Heart right ventricle (tissue), 16 donors: ENCODE measurements around the gene PBXIP1. TPM values are rescaled to one million over a fixed set of nuclear protein-coding genes. Genes with fewer than 3 reads are reported as not detected.

ENCODE experiments used
- ATAC-seq, 8 donors: fragments of 200-7000 bp; cut with Tn5 transposase; one replicate each; pipeline ENCODE4 v1.9.1; 2020; ENCODE audit warnings: mild to moderate bottlenecking in 8 of 8, moderate library complexity in 8 of 8, moderate number of reproducible peaks in 1 of 8
- DNase-seq, 2 donors: peaks; one replicate each; pipeline ENCODE4 v3.0.0-alpha.2; 2020
- H3K27ac ChIP-seq, 10 donors: fragments of 200-600 bp; sonication (generic) in 2 of 10; one replicate each; pipeline versions ENCODE4 v1.5.0 to v1.8.0; 2020 to 2022; ENCODE audit warnings: mild to moderate bottlenecking in 3 of 10
- H3K27me3 ChIP-seq, 7 donors: fragments of 200-600 bp; one replicate each; pipeline ENCODE4 v1.8.0; 2021 to 2022; ENCODE audit warnings: mild to moderate bottlenecking in 2 of 7
- H3K36me3 ChIP-seq, 9 donors: fragments of 200-600 bp; sonication (generic) in 1 of 9; one replicate each; pipeline versions ENCODE4 v1.5.0 to v1.8.0; 2020 to 2022; ENCODE audit warnings: mild to moderate bottlenecking in 2 of 9
- H3K4me1 ChIP-seq, 9 donors: fragments of 200-600 bp; sonication (generic) in 1 of 9; one replicate each; pipeline versions ENCODE4 v1.5.0 to v1.8.0; 2020 to 2022; ENCODE audit warnings: mild to moderate bottlenecking in 4 of 9
- H3K4me3 ChIP-seq, 10 donors: fragments of 200-600 bp; sonication (generic) in 2 of 10; one replicate each; pipeline versions ENCODE4 v1.5.0 to v1.8.0; 2020 to 2022; ENCODE audit warnings: mild to moderate bottlenecking in 7 of 10, moderate library complexity in 2 of 10
- H3K9me3 ChIP-seq, 11 donors: fragments of 200-600 bp in 10 of 11; sonication (generic) in 2 of 11; one replicate each; pipeline versions ENCODE4 v1.5.0 to v1.8.0; 2013 to 2022; ENCODE audit warnings: mild to moderate bottlenecking in 2 of 11, control low read depth in 1 of 11, moderate library complexity in 1 of 11
- WGBS, 2 donors: extraction: QIAGEN DNeasy Blood & Tissue Kit; methylation state at CpG; one replicate each; pipeline ENCODE4 v1.1.7; 2013; ENCODE audit warnings: inconsistent platforms in 1 of 2; 5-methylcytosine and 5-hydroxymethylcytosine counted together
- intact Hi-C, 10 donors: fragments of 100-400 bp; cut with DNase I; formaldehyde crosslinking; loops; one replicate each; pipeline versions ENCODE4 v1.11.1 to v1.14.2; 2022
- polyA plus RNA-seq, 2 donors: library from polyadenylated mRNA; stranded (reverse); fragments of 200-250 nt; gene quantifications; one replicate each; pipeline ENCODE4 v1.2.3, GENCODE V29; 2013
- total RNA-seq, 10 donors: library from RNA; stranded (reverse); fragmentation: NEBNext Ultra II Directional in 3 of 10; extraction: Animal tissue kit (Norgen Biotek cat#: 25700) in 3 of 10; gene quantifications; one replicate each; pipeline versions ENCODE4 v1.2.1 to v1.2.4, GENCODE V29; 2021 to 2023
- TF ChIP-seq, protein P1 (sequence below), 9 donors: fragments of 200-600 bp; sonication (generic) in 2 of 9; IDR thresholded peaks; one replicate each; pipeline versions ENCODE4 v1.5.0 to v1.8.0; 2021 to 2022; ENCODE audit warnings: antibody characterized with exemption in 9 of 9, mild to moderate bottlenecking in 5 of 9, moderate library complexity in 1 of 9
- donor health status: Arrhythmogenic right ventricular cardiomyopathy.
- donor health status: ischemic (EF 13 %, LVEDD 7.1; RV severe dilation, severe dysfunction).
- donor health status: healthy with polysubstance abuse.
- donor health status: DM: no; HTN: yes; CAD: no.
- donor health status: DM: no; HTN: no; CAD: no.
- donor health status: ischemic (EF 25% LVEDD 6.9; RV normal size, moderate dysfunction).
- donor health status: ischemic (EF 25% LVEDD 5.7; RV mildly dilated, moderate dysfunction).
- donor health status: healthy.
- donor health status: DM: yes; HTN: yes; CAD: no.
- donor health status: Ischemic cardiomyopathy.
- donor health status: ischemic (EF 35%, LVEDD 5.7; RV mildly dilated, moderate dysfunction).
- donor health status: nonischemic (EF 11% LVEDD 7.7; RV severe dilation, severe dysfunction).
- donor health status: DM: yes; HTN: yes; CAD: no.
- donor health status: PGD.
- donor health status: ischemic (EF 29% LVEDD 5.4; RV normal size, mild dysfunction).
- donor health status: nonischemic (EF 23%, LVEDD 6.1; RV moderate dilation, normal function).

Gene PBXIP1
- total and polyA plus RNA-seq, 12 donors, result 25.4 to 75.0 (median 46.0) TPM

DNA sequence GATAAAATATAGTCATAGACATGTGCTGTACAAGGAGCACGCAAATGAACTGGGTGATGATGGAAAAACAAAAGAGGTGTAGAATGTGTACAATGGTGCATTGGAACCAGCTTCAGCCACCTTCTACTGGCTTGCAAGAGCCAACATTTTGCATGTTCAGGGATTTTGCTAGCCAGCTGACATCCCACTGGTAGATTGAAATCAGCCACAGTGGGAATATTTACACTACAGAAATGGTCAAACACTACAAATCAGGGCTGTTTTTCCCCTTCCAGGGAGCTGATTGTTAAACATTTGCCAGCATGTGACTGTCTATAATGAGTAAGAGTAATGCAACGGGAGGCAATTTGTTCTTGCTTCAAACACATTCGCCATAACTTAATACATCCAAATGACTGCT lies 42.6 kb downstream of the PBXIP1 start:
- Histone ChIP-seq H3K27ac (peak overlapping the region in 1 of 10 donors; percentile 54), H3K4me1 (peaks cover 0 to 21% (median 5%) of the 10 kb centered on the region in 9 donors)
- TF ChIP-seq, protein P1, sequence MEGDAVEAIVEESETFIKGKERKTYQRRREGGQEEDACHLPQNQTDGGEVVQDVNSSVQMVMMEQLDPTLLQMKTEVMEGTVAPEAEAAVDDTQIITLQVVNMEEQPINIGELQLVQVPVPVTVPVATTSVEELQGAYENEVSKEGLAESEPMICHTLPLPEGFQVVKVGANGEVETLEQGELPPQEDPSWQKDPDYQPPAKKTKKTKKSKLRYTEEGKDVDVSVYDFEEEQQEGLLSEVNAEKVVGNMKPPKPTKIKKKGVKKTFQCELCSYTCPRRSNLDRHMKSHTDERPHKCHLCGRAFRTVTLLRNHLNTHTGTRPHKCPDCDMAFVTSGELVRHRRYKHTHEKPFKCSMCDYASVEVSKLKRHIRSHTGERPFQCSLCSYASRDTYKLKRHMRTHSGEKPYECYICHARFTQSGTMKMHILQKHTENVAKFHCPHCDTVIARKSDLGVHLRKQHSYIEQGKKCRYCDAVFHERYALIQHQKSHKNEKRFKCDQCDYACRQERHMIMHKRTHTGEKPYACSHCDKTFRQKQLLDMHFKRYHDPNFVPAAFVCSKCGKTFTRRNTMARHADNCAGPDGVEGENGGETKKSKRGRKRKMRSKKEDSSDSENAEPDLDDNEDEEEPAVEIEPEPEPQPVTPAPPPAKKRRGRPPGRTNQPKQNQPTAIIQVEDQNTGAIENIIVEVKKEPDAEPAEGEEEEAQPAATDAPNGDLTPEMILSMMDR (IDR thresholded peaks at IDR 0.05), result no peak

DNA sequence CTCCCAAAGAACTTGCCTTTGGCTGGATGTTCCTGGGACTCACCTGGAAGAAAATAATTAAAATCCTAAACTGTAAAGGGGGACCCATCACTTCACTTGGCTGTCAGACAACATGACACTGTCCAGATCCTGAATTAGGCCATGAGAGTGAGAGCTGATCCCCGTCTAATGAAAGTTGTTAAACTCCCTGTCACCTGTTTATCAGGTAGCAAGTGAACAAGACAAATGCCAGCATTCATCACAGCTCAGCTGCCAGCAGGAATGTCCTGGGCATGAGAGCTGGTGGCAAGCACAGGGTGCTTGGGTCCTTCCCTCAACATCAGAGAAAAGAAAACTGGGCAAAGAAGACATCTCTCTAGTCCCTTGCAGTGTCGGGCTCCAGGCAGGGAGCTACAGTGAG lies 43.1 kb downstream of the PBXIP1 start:
- Histone ChIP-seq H3K27ac (peak overlapping the region in 3 of 10 donors; percentile 41 to 58 (median 54)), H3K36me3 (no peaks in the 10 kb centered on the region), H3K27me3 (no peaks in the 10 kb centered on the region), H3K4me3 (no peak overlapping the region), H3K9me3 (peaks cover 0 to 11% (median 0%) of the 10 kb centered on the region in 11 donors), H3K4me1 (peaks cover 0 to 21% (median 5%) of the 10 kb centered on the region in 9 donors)
- peak; percentile 62 to 82 (median 71) for ATAC-seq
- TF ChIP-seq, protein P1 (IDR thresholded peaks at IDR 0.05), result no peak
- peak in 1 of 2 donors; percentile 44 for DNase-seq
- intact Hi-C loops, result loop anchor here in 1 of 10 donors (1.0 kb wide), 1 partner anchor 24 kb away; the partner anchor contains the start of gene PMVK
- 41 to 57% methylated on average over 2 of the region's 2 CpGs for WGBS, 2 donors

More for the DNA sequence above, 42.6 kb downstream of the PBXIP1 start:
- WGBS, 2 donors, result 72 to 78% methylated on average over 3 of the region's 3 CpGs
- H3K4me3 ChIP-seq, result no peak overlapping the region
- H3K9me3 ChIP-seq, result peaks cover 0 to 7% (median 0%) of the 10 kb centered on the region in 11 donors
- intact Hi-C loops, result no loop called here
- H3K27me3 ChIP-seq, result no peaks in the 10 kb centered on the region
- ATAC-seq, result no peak
- DNase-seq, result no peak
- no peaks in the 10 kb centered on the region for H3K36me3 ChIP-seq

DNA sequence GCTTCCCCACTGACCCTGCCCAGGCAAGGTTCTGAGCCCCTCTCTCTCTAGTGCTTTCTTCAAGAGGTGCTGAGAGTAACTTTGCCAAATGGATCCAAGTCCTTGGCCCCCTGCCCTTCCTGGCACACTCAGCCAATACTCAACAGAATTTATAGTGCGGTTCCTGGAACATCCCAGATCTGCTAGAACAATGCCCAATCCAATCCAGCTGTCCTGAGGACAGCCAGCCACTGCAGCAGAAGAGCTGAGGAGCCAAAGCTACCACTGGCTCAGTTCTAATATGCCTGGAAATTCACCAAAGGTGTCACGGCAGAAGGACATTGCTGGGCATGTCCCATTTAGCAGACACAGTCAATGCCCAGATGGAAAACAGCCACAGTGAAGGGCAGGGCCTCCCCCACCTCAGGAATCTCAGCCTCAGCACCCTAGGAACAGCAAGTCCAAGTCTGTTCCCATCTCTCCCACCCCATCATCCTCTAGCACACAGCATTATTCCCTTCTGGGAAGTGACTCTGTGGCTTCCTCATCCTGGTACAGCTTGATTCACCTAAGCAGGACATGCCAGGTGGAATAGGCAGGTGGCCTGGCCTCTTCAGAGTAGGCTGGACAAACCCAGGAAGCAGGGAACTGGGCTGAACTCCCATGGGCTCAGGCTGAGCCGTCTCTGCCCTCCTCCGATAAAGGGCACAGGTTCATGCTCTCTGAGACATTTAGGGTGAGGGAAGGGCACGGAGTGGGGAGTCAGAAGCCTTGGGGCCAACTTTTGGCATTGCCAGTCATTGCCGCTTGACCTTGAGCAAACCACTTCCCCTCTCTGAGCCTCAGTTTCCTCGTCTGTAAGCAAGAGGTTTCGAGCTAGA lies 44.0 kb downstream of the PBXIP1 start:
- TF ChIP-seq, protein P1 (IDR thresholded peaks at IDR 0.05), result no peak
- H3K4me1 ChIP-seq, result peaks cover 0 to 21% (median 5%) of the 10 kb centered on the region in 9 donors
- ATAC-seq (peak; percentile 50 to 91 (median 82)), DNase-seq (no peak)
- peak overlapping the region in 7 of 10 donors; percentile 21 to 58 (median 48) for H3K27ac ChIP-seq
- H3K4me3 ChIP-seq, result no peak overlapping the region
- H3K9me3 ChIP-seq, result peaks cover 0 to 11% (median 0%) of the 10 kb centered on the region in 11 donors
- intact Hi-C loops, result loop anchor here in 1 of 10 donors (1.0 kb wide), 1 partner anchor 24 kb away; the partner anchor contains the start of gene PMVK
- 72 to 76% methylated on average over 8 of the region's 8 CpGs for WGBS, 2 donors
- no peaks in the 10 kb centered on the region for H3K27me3 ChIP-seq
- H3K36me3 ChIP-seq, result no peaks in the 10 kb centered on the region

DNA sequence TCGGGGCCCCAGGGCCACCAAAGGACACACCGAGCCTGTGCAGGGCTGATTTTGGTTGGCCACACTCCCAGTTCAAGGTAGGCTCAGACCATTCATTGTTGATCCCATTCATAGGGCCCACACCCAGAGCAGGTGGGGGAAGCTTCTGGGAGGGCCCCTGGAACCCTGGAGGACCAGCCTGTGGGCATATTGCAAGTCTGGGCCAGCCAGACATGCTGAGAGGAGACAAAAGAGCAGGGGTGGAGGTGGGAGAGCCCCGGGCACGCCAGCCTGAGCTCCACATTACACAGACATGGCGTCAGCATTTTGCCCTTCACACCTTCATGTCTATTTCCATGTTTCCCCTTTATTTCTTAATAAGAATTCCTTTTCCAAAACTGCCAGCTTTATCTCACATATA lies 45.0 kb downstream of the PBXIP1 start:
- Histone ChIP-seq H3K36me3 (no peaks in the 10 kb centered on the region), H3K4me3 (no peak overlapping the region), H3K9me3 (peaks cover 0 to 11% (median 0%) of the 10 kb centered on the region in 11 donors), H3K27me3 (no peaks in the 10 kb centered on the region), H3K27ac (peak overlapping the region in 1 of 10 donors; percentile 54), H3K4me1 (peaks cover 0 to 21% (median 5%) of the 10 kb centered on the region in 9 donors)
- intact Hi-C loops, result no loop called here
- TF ChIP-seq, protein P1 (IDR thresholded peaks at IDR 0.05), result no peak
- no peak for DNase-seq
- 92 to 93% methylated on average over 5 of the region's 5 CpGs for WGBS, 2 donors
- ATAC-seq, result no peak
